Naive thymus-derived CD4-positive, alpha-beta T cell (primary cell): Measurements from ENCODE around the gene NOM1. TPM values are rescaled to one million over a fixed set of nuclear protein-coding genes. Genes with fewer than 3 reads are reported as not detected.
"Not testable (repeated sequence)": the region's sequence is repeated elsewhere in the genome, so short reads cannot be mapped to it uniquely, and the experiment has no call there.

Source experiments
- ATAC-seq: fragments of 150-1000 bp; cut with Tn5 transposase; 2 replicates; pipeline ENCODE4 v1.10.0; 2021; ENCODE audit warnings: mild to moderate bottlenecking, moderate library complexity
- CTCF ChIA-PET: fragments of 350-600 bp; sonication (Branson Sonifier 250); formaldehyde crosslinking; loops from one replicate; lab custom pipeline; 2021; ENCODE audit warnings: antibody characterized with exemption; lab: Charles Lee
- POLR2A ChIA-PET: fragments of 350-600 bp; sonication (Branson Sonifier 250); formaldehyde crosslinking; loops from one replicate; lab custom pipeline; 2021; ENCODE audit warnings: antibody characterized with exemption, inconsistent platforms; lab: Charles Lee
- DNase-seq, 9 donors: peaks; one replicate each; pipeline versions ENCODE4 v3.0.0 to v3.0.0-alpha.2; 2020 to 2022; ENCODE audit warnings: mixed read lengths in 1 of 9
- H3K27ac ChIP-seq: one replicate; pipeline ENCODE4 v1.7.0; 2013; ENCODE audit warnings: mild to moderate bottlenecking, low read depth, low read length, moderate library complexity
- H3K27me3 ChIP-seq, 2 donors: one replicate each; pipeline ENCODE4 v1.7.0; 2013; ENCODE audit warnings: low read length in 2 of 2, mild to moderate bottlenecking in 2 of 2, moderate library complexity in 2 of 2; ENCODE audit not compliant: control insufficient read depth in 2 of 2, insufficient read depth in 2 of 2
- H3K36me3 ChIP-seq, 3 experiments: 1 replicate in 2 of 3; 2 replicates in 1 of 3; pipeline ENCODE4 v1.7.0; 2013; ENCODE audit warnings: low read length in 3 of 3, mild to moderate bottlenecking in 3 of 3, moderate library complexity in 1 of 3; ENCODE audit not compliant: insufficient read depth in 3 of 3, control insufficient read depth in 2 of 3
- H3K4me1 ChIP-seq, 2 donors: one replicate each; pipeline ENCODE4 v1.7.0; 2013; ENCODE audit warnings: low read length in 2 of 2, mild to moderate bottlenecking in 2 of 2, moderate library complexity in 1 of 2; ENCODE audit not compliant: control insufficient read depth in 2 of 2, insufficient read depth in 2 of 2
- H3K4me3 ChIP-seq: 2 replicates; pipeline ENCODE4 v1.7.0; 2013; ENCODE audit warnings: mild to moderate bottlenecking, low read length
- H3K9me3 ChIP-seq, 3 experiments: 1 replicate in 2 of 3; 2 replicates in 1 of 3; pipeline ENCODE4 v1.7.0; 2013; ENCODE audit warnings: low read length in 3 of 3; ENCODE audit not compliant: control insufficient read depth in 2 of 3
- H3K27ac Mint-ChIP-seq, 9 donors: one replicate each; pipeline ENCODE4 v1.8.0; 2020 to 2022; ENCODE audit warnings: mixed read lengths in 9 of 9, mild to moderate bottlenecking in 8 of 9, moderate library complexity in 5 of 9, inconsistent platforms in 2 of 9
- H3K27me3 Mint-ChIP-seq, 5 donors: one replicate each; pipeline ENCODE4 v1.8.0; 2021 to 2022; ENCODE audit warnings: mixed read lengths in 5 of 5, mild to moderate bottlenecking in 1 of 5
- H3K36me3 Mint-ChIP-seq, 5 donors: one replicate each; pipeline ENCODE4 v1.8.0; 2020 to 2022; ENCODE audit warnings: mixed read lengths in 5 of 5, mild to moderate bottlenecking in 3 of 5, inconsistent platforms in 1 of 5
- H3K4me1 Mint-ChIP-seq, 7 donors: one replicate each; pipeline ENCODE4 v1.8.0; 2020 to 2022; ENCODE audit warnings: mixed read lengths in 7 of 7, mild to moderate bottlenecking in 3 of 7, inconsistent platforms in 1 of 7
- H3K4me3 Mint-ChIP-seq, 10 donors: one replicate each; pipeline ENCODE4 v1.8.0; 2020 to 2022; ENCODE audit warnings: mild to moderate bottlenecking in 10 of 10, mixed read lengths in 10 of 10, moderate library complexity in 6 of 10, inconsistent platforms in 2 of 10
- H3K9me3 Mint-ChIP-seq, 11 donors: one replicate each; pipeline ENCODE4 v1.8.0; 2020 to 2022; ENCODE audit warnings: mixed read lengths in 11 of 11, mild to moderate bottlenecking in 4 of 11, inconsistent platforms in 1 of 11, moderate library complexity in 1 of 11
- intact Hi-C, 2 donors: fragments of 100-400 bp; cut with micrococcal nuclease; formaldehyde crosslinking; loops; one replicate each; pipeline ENCODE4 v1.15.1; 2023
- polyA plus RNA-seq, 2 donors: library from polyadenylated mRNA; unstranded; fragments of 300-500 nt; fragmentation: Illumina TruSeq; gene quantifications; one replicate each; pipeline ENCODE4 v1.2.3, GENCODE V29; 2021
- total RNA-seq, 6 experiments: library from RNA in 5 of 6; stranded (reverse) in 5 of 6; gene quantifications; 1 replicate in 5 of 6; 2 replicates in 1 of 6; pipeline ENCODE4 v1.2.3 and lab custom pipeline; 2021 to 2026

The NOM1 gene
- total and polyA plus RNA-seq, 7 experiments from 2014 or later, result 4.2 to 40.7 (median 32.6) TPM

- H3K36me3 Mint-ChIP-seq, POLR2A ChIA-PET, H3K27ac ChIP-seq, H3K4me3 Mint-ChIP-seq, CTCF ChIA-PET, H3K4me1 ChIP-seq, DNase-seq, H3K27ac Mint-ChIP-seq, H3K9me3 Mint-ChIP-seq, H3K27me3 ChIP-seq, H3K4me1 Mint-ChIP-seq, H3K4me3 ChIP-seq, H3K36me3 ChIP-seq, H3K9me3 ChIP-seq, ATAC-seq: not testable (repeated sequence)
- intact Hi-C loops, result loop anchor here (1.0 to 5.0 kb wide), 7 partner anchors 14 to 431 kb away; partner anchors contain the start of genes LMBR1 (in 1 of the 2), NOM1 (in 1 of the 2) and UBE3C (in 1 of the 2)
- H3K27me3 Mint-ChIP-seq, result peaks cover 0 to 25% (median 6%) of the 10 kb centered on the region in 5 donors
These were observed 39.8 kb upstream of the NOM1 start for GRCh38 chr7:156909574-156910252.

- ChIA-PET CTCF (no interaction called here), POLR2A (interaction anchor here (0.8 kb wide), 1 partner anchor 8 kb away, joined by 4 read pairs; no protein-coding TSS in a partner anchor)
- DNase-seq, result no peak
- Histone ChIP-seq H3K27me3 (peaks cover 0 to 4% of the 10 kb centered on the region in 2 donors), H3K36me3 (no peaks in the 10 kb centered on the region), H3K9me3 (no peaks in the 10 kb centered on the region), H3K4me3 (no peak overlapping the region), H3K4me1 (peaks cover 15 to 18% of the 10 kb centered on the region in 2 donors), H3K27ac (no peak overlapping the region)
- peaks cover 7 to 32% (median 14%) of the 10 kb centered on the region in 7 donors for H3K4me1 Mint-ChIP-seq
- H3K36me3 Mint-ChIP-seq, result peaks cover 0 to 4% (median 0%) of the 10 kb centered on the region in 5 donors
- no peak for ATAC-seq
- peaks cover 0 to 2% (median 0%) of the 10 kb centered on the region in 11 donors for H3K9me3 Mint-ChIP-seq
- no peak overlapping the region for H3K4me3 Mint-ChIP-seq
- intact Hi-C loops, result no loop called here
- H3K27me3 Mint-ChIP-seq, result peaks cover 7 to 37% (median 34%) of the 10 kb centered on the region in 5 donors
- H3K27ac Mint-ChIP-seq, result peak overlapping the region in 1 of 9 donors; percentile 31
These were observed 30.9 kb upstream of the NOM1 start for GRCh38 chr7:156918635-156919034.

GRCh38 chr7:156919132-156919713, 30.3 kb upstream of the NOM1 start:
- ChIA-PET CTCF (no interaction called here), POLR2A (no interaction called here)
- no peak for DNase-seq
- Mint-ChIP-seq H3K9me3 (peaks cover 0 to 2% (median 0%) of the 10 kb centered on the region in 11 donors), H3K4me1 (peaks cover 7 to 37% (median 19%) of the 10 kb centered on the region in 7 donors), H3K27me3 (peaks cover 7 to 35% (median 31%) of the 10 kb centered on the region in 5 donors), H3K27ac (peak overlapping the region in 1 of 9 donors; percentile 28), H3K4me3 (no peak overlapping the region), H3K36me3 (peaks cover 0 to 4% (median 0%) of the 10 kb centered on the region in 5 donors)
- Histone ChIP-seq H3K27ac (no peak overlapping the region), H3K4me1 (peaks cover 17 to 18% of the 10 kb centered on the region in 2 donors), H3K9me3 (no peaks in the 10 kb centered on the region), H3K36me3 (no peaks in the 10 kb centered on the region), H3K4me3 (no peak overlapping the region), H3K27me3 (peaks cover 0 to 4% of the 10 kb centered on the region in 2 donors)
- no peak for ATAC-seq
- intact Hi-C loops, result no loop called here

- H3K4me1 ChIP-seq, result peaks cover 17 to 18% of the 10 kb centered on the region in 2 donors
- ChIA-PET POLR2A (no interaction called here), CTCF (no interaction called here)
- peaks cover 0 to 4% of the 10 kb centered on the region in 2 donors for H3K27me3 ChIP-seq
- no peak overlapping the region for H3K4me3 ChIP-seq
- Mint-ChIP-seq H3K27ac (peak overlapping the region in 2 of 9 donors; percentile 26 to 63), H3K4me3 (peak overlapping the region in 1 of 10 donors; percentile 19), H3K36me3 (peaks cover 0 to 4% (median 0%) of the 10 kb centered on the region in 5 donors), H3K4me1 (peaks cover 7 to 41% (median 23%) of the 10 kb centered on the region in 7 donors), H3K27me3 (peaks cover 7 to 39% (median 31%) of the 10 kb centered on the region in 5 donors), H3K9me3 (peaks cover 0 to 2% (median 0%) of the 10 kb centered on the region in 11 donors)
- intact Hi-C loops, result no loop called here
- no peak for ATAC-seq
- no peaks in the 10 kb centered on the region for H3K36me3 ChIP-seq
- no peaks in the 10 kb centered on the region for H3K9me3 ChIP-seq
- DNase-seq, result no peak
- H3K27ac ChIP-seq, result no peak overlapping the region
These were observed 29.4 kb upstream of the NOM1 start for GRCh38 chr7:156920076-156920475.

GRCh38 chr7:156920487-156921373, 28.8 kb upstream of the NOM1 start:
- H3K4me3 ChIP-seq, H3K9me3 Mint-ChIP-seq, H3K36me3 Mint-ChIP-seq, H3K27me3 ChIP-seq, POLR2A ChIA-PET, H3K27ac ChIP-seq, DNase-seq, ATAC-seq, intact Hi-C loops, H3K9me3 ChIP-seq, H3K36me3 ChIP-seq: not testable (repeated sequence)
- H3K4me3 Mint-ChIP-seq, result peak overlapping the region in 1 of 10 donors; percentile 19
- peaks cover 17 to 18% of the 10 kb centered on the region in 2 donors for H3K4me1 ChIP-seq
- H3K27me3 Mint-ChIP-seq, result peaks cover 7 to 41% (median 26%) of the 10 kb centered on the region in 5 donors
- CTCF ChIA-PET, result interaction anchor here (1.1 kb wide), 1 partner anchor 27 kb away, joined by 3 read pairs; no protein-coding TSS in a partner anchor
- peaks cover 7 to 41% (median 23%) of the 10 kb centered on the region in 7 donors for H3K4me1 Mint-ChIP-seq
- H3K27ac Mint-ChIP-seq, result peak overlapping the region in 1 of 9 donors; percentile 53

- DNase-seq, ATAC-seq, H3K9me3 ChIP-seq, H3K27ac ChIP-seq, H3K27me3 ChIP-seq, H3K36me3 Mint-ChIP-seq, H3K9me3 Mint-ChIP-seq, H3K36me3 ChIP-seq: not testable (repeated sequence)
- peak overlapping the region in 7 of 9 donors; percentile 63 to 94 (median 72) for H3K27ac Mint-ChIP-seq
- Histone ChIP-seq H3K4me1 (peaks cover 17 to 18% of the 10 kb centered on the region in 2 donors), H3K4me3 (peak overlapping the region; percentile 23)
- intact Hi-C loops, result loop anchor here in 1 of 2 donors (2.0 kb wide), 1 partner anchor 26 kb away; the partner anchor contains the start of gene NOM1
- ChIA-PET POLR2A (interaction anchor here (0.9 kb wide), 1 partner anchor 15 kb away, joined by 3 read pairs; no protein-coding TSS in a partner anchor), CTCF (interaction anchor here (1.1 kb wide), 1 partner anchor 29 kb away, joined by 3 read pairs; no protein-coding TSS in a partner anchor)
- H3K27me3 Mint-ChIP-seq, result peaks cover 3 to 40% (median 18%) of the 10 kb centered on the region in 5 donors
- peaks cover 7 to 45% (median 23%) of the 10 kb centered on the region in 7 donors for H3K4me1 Mint-ChIP-seq
- peak overlapping the region in 9 of 10 donors; percentile 38 to 90 (median 63) for H3K4me3 Mint-ChIP-seq
These were observed 27.2 kb upstream of the NOM1 start for GRCh38 chr7:156922304-156922703.
